Spleen (tissue), 11 donors: ENCODE data around the gene PARD3. TPM values are rescaled to one million over a fixed set of nuclear protein-coding genes. Genes with fewer than 3 reads are reported as not detected.

ENCODE experiments used
- DNase-seq: peaks from one replicate; pipeline ENCODE4 v3.0.0-alpha.2; 2020
- H3K27ac ChIP-seq, 8 donors: fragments of 200-600 bp; sonication (generic) in 7 of 8; 1 replicate in 4 of 8; 2 replicates in 4 of 8; pipeline versions ENCODE4 v1.5.0 to v1.8.0; 2016 to 2021; ENCODE audit warnings: inconsistent platforms in 4 of 8, mild to moderate bottlenecking in 4 of 8, moderate library complexity in 1 of 8
- H3K27me3 ChIP-seq, 7 donors: fragments of 200-600 bp; sonication (generic) in 6 of 7; replicated peaks in 1 of 7; 1 replicate in 4 of 7; 2 replicates in 3 of 7; pipeline versions ENCODE4 v1.5.0 to v1.8.0; 2016 to 2021; ENCODE audit warnings: inconsistent platforms in 3 of 7, mild to moderate bottlenecking in 1 of 7
- H3K36me3 ChIP-seq, 6 donors: fragments of 200-600 bp; sonication (generic) in 5 of 6; 1 replicate in 4 of 6; 2 replicates in 2 of 6; pipeline versions ENCODE4 v1.5.0 to v1.8.0; 2016 to 2021; ENCODE audit warnings: inconsistent platforms in 2 of 6
- H3K4me1 ChIP-seq, 6 donors: fragments of 200-600 bp; sonication (generic) in 5 of 6; 1 replicate in 3 of 6; 2 replicates in 3 of 6; pipeline versions ENCODE4 v1.5.0 to v1.8.0; 2016 to 2021; ENCODE audit warnings: inconsistent platforms in 3 of 6
- H3K4me3 ChIP-seq, 8 donors: fragments of 200-600 bp; sonication (generic) in 7 of 8; 1 replicate in 4 of 8; 2 replicates in 4 of 8; pipeline versions ENCODE4 v1.5.0 to v1.8.0; 2016 to 2021; ENCODE audit warnings: inconsistent platforms in 4 of 8, mild to moderate bottlenecking in 4 of 8, moderate library complexity in 2 of 8
- H3K9me3 ChIP-seq, 8 donors: fragments of 200-600 bp; sonication (generic) in 7 of 8; 1 replicate in 4 of 8; 2 replicates in 4 of 8; pipeline versions ENCODE4 v1.5.0 to v1.8.0; 2016 to 2021; ENCODE audit warnings: inconsistent platforms in 4 of 8
- POLR2A ChIP-seq, 3 donors: fragments of 450-650 bp; IDR thresholded peaks; one replicate each; pipeline ENCODE4 v1.5.1; 2017; ENCODE audit warnings: antibody characterized with exemption in 3 of 3, mild to moderate bottlenecking in 1 of 3
- POLR2AphosphoS5 ChIP-seq, 3 donors: sonication (generic); formaldehyde crosslinking; IDR thresholded peaks; one replicate each; pipeline ENCODE4 v1.5.1; 2017; ENCODE audit warnings: antibody characterized with exemption in 3 of 3
- WGBS, 5 donors: extraction: QIAGEN DNeasy Blood & Tissue Kit in 3 of 5; methylation state at CpG; one replicate each; pipeline versions ENCODE4 v1.1.5 to v1.1.7; 2013 to 2018; 5-methylcytosine and 5-hydroxymethylcytosine counted together
- intact Hi-C: fragments of 100-400 bp; cut with DNase I; formaldehyde crosslinking; loops from one replicate; pipeline ENCODE4 v1.15.0; 2023; ENCODE audit warnings: low total_unique reads
- polyA plus RNA-seq, 3 donors: library from polyadenylated mRNA; stranded (reverse); fragments of 200-250 nt; gene quantifications; one replicate each; pipeline ENCODE4 v1.2.1, GENCODE V29; 2013
- total RNA-seq, 7 donors: library from RNA; depleted of rRNA in 3 of 7; stranded (reverse); fragments of >200 nt in 3 of 7; fragmentation: NEBNext Ultra II Directional in 4 of 7; extraction: Animal tissue kit (Norgen Biotek cat#: 25700) in 4 of 7; gene quantifications; one replicate each; pipeline versions ENCODE4 v1.1.0 to v1.2.1, GENCODE V29; 2016 to 2021
- TF ChIP-seq, protein P1 (sequence below), 11 experiments: fragments of 200-600 bp in 7 of 11; fragments of 450-650 bp in 4 of 11; sonication (generic) in 4 of 11; IDR thresholded peaks in 8 of 11; conservative IDR thresholded peaks in 3 of 11; 1 replicate in 7 of 11; 2 replicates in 4 of 11; pipeline versions ENCODE4 v1.4.0 to v1.8.0; 2016 to 2021; ENCODE audit warnings: antibody characterized with exemption in 11 of 11, inconsistent platforms in 4 of 11, mild to moderate bottlenecking in 1 of 11
- donor health status: healthy with polysubstance abuse.
- donor health status: DM: no; HTN: no; CAD: no; lungs with moderate emphysema.
- donor health status: DM: no; HTN: no; CAD: no.
- donor health status: Bipolar disorder and iron deficiency.
- donor health status: healthy.
- donor health status: DM: no; HTN: no; CAD: no.
- donor health status: DM: yes; HTN: yes; CAD: no.

The PARD3 gene
- total and polyA plus RNA-seq, 10 donors, result 2.8 to 18.9 (median 10.8) TPM

DNA sequence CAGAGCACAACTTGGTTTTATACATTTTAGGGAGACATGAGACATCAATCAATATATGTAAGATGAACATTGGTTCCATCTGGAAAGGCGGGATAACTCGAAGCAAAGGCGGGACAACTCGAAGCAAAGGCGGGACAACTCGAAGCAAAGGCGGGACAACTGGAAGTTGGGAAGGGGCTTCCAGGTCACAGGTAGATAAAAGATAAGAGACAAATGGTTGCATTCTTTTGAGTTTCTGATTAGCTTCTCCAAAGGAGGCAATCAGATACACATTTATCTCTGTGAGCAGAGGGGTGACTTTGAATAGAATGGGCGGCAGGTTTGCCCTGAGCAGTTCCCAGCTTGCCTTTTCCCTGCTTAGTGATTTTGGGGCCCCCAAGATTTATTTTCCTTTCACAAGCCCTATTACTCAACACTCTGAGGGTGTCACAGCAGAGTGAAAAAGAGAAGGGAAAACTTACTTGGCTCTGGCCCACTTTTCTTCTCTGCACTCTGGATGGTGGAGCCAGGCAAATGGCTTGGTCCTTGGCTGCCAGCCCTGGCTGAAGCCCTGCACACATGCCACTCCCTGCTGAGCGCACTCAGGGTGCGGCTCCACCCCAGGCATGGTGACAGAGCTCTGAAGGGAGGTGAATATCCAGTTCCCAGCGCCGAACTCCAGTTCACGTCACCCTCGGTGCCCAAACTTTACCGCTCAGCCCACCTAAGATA lies 46.7 kb downstream of the PARD3 start:
- intact Hi-C loops, result no loop called here
- WGBS, 5 donors, result 81 to 87% (median 84%) methylated on average over 13 to 15 of the region's 15 CpGs
- no peaks in the 10 kb centered on the region for H3K27me3 ChIP-seq
- H3K9me3 ChIP-seq, result no peaks in the 10 kb centered on the region
- no peak overlapping the region for H3K4me3 ChIP-seq
- H3K36me3 ChIP-seq, result no peaks in the 10 kb centered on the region
- no peak overlapping the region for H3K27ac ChIP-seq
- DNase-seq, result no peak
- H3K4me1 ChIP-seq, result peaks cover 0 to 11% (median 0%) of the 10 kb centered on the region in 6 donors
- TF ChIP-seq, protein P1, sequence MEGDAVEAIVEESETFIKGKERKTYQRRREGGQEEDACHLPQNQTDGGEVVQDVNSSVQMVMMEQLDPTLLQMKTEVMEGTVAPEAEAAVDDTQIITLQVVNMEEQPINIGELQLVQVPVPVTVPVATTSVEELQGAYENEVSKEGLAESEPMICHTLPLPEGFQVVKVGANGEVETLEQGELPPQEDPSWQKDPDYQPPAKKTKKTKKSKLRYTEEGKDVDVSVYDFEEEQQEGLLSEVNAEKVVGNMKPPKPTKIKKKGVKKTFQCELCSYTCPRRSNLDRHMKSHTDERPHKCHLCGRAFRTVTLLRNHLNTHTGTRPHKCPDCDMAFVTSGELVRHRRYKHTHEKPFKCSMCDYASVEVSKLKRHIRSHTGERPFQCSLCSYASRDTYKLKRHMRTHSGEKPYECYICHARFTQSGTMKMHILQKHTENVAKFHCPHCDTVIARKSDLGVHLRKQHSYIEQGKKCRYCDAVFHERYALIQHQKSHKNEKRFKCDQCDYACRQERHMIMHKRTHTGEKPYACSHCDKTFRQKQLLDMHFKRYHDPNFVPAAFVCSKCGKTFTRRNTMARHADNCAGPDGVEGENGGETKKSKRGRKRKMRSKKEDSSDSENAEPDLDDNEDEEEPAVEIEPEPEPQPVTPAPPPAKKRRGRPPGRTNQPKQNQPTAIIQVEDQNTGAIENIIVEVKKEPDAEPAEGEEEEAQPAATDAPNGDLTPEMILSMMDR (IDR thresholded peaks at IDR 0.05 in 8 of 11, conservative IDR thresholded peaks at IDR 0.05 in 3 of 11), result no peak
- TF ChIP-seq POLR2AphosphoS5 (IDR thresholded peaks at IDR 0.05) (peak in 2 of 3 donors; percentile 42 to 45), POLR2A (IDR thresholded peaks at IDR 0.05) (no peak)

DNA sequence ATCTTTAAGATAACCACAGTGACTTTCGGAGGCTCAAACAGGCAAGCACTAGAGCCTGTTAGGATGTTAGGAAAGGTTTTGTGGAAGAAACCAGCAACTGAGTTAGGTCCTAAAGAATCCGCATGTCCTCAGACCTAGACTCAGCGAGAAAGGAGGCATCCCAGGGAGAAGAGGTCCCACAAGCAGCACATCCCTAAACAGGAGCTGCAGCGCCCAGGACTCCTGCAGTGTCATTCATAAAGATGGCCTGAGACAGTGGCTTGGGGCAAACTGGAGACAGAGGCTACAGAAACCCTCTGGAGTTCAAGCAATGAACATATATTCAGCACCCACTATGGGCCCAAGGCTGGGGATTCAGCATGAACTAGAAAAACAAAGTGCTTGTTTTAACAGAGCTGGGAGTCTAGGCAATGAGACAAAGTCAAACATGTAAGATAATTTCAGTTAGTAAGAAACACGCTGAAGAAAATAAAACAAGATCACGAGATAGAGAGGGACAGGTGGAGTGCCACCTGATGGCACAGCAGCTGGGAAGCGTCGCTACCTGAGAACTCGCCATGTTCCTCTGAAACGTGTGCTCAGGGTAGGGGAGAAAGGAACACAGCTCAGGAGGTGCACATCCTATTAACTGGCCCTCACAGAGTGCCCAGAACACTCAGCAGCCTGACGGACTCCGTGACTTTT lies 48.1 kb downstream of the PARD3 start:
- Histone ChIP-seq H3K9me3 (no peaks in the 10 kb centered on the region), H3K27ac (no peak overlapping the region), H3K4me3 (no peak overlapping the region), H3K36me3 (no peaks in the 10 kb centered on the region), H3K4me1 (peaks cover 0 to 11% (median 0%) of the 10 kb centered on the region in 6 donors), H3K27me3 (no peaks in the 10 kb centered on the region)
- 85 to 94% (median 92%) methylated on average over 12 of the region's 12 CpGs for WGBS, 5 donors
- TF ChIP-seq POLR2A (IDR thresholded peaks at IDR 0.05) (no peak), POLR2AphosphoS5 (IDR thresholded peaks at IDR 0.05) (no peak)
- TF ChIP-seq, protein P1 (IDR thresholded peaks at IDR 0.05 in 8 of 11, conservative IDR thresholded peaks at IDR 0.05 in 3 of 11), result no peak
- intact Hi-C loops, result no loop called here
- DNase-seq, result no peak

DNA sequence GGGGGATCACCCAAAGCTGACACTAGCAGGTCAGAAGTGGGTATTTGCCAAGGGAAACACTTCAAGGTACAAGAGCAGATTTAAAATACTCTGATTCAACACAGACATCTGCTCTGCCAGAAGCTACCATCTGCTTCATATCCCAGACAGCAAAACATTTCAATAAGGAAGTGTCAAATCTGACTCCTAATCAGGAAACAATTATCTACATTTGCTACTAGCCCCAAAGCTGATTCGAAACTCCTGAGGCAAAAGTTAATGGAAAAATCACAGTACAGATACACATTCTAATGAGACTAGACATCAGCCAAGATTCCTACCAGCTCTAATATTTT lies 48.9 kb downstream of the PARD3 start:
- DNase-seq, result no peak
- TF ChIP-seq, protein P1 (IDR thresholded peaks at IDR 0.05 in 8 of 11, conservative IDR thresholded peaks at IDR 0.05 in 3 of 11), result no peak

DNA sequence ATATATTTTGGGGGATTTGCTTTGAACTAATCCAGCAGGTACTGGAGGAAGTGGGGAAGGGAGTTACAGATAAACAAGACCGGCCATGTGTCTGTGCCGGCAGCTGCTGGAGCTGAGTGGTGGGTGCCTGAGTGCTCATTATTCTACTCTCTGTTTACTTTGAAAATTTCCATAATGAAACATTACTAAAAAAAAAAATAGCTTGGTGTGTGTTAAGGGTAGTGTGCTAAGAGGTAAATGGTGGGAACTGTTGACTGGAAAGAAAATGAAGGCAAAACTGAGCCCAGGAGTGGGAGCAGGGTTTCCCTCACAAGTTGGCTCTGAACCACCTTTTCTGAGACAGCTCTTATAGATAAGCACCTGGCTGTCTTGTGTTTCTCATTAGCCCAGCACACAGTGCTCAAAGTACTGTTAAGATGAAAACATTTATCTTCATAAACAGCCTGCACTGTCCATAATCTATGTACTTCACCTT lies 50.6 kb downstream of the PARD3 start:
- H3K4me1 ChIP-seq, result peaks cover 0 to 5% (median 0%) of the 10 kb centered on the region in 6 donors
- DNase-seq, result no peak

More for the DNA sequence above, 48.9 kb downstream of the PARD3 start:
- Histone ChIP-seq H3K36me3 (no peaks in the 10 kb centered on the region), H3K27ac (no peak overlapping the region), H3K4me1 (peaks cover 0 to 11% (median 0%) of the 10 kb centered on the region in 6 donors), H3K27me3 (no peaks in the 10 kb centered on the region), H3K4me3 (no peak overlapping the region), H3K9me3 (no peaks in the 10 kb centered on the region)
- 40 to 82% (median 68%) methylated on average over 1 of the region's 1 CpG for WGBS, 5 donors
- intact Hi-C loops, result no loop called here

More for the DNA sequence above, 50.6 kb downstream of the PARD3 start:
- Histone ChIP-seq H3K36me3 (no peaks in the 10 kb centered on the region), H3K27me3 (no peaks in the 10 kb centered on the region), H3K4me3 (no peak overlapping the region), H3K27ac (no peak overlapping the region), H3K9me3 (no peaks in the 10 kb centered on the region)
- intact Hi-C loops, result no loop called here
- TF ChIP-seq, protein P1 (IDR thresholded peaks at IDR 0.05 in 8 of 11, conservative IDR thresholded peaks at IDR 0.05 in 3 of 11), result no peak
- TF ChIP-seq POLR2AphosphoS5 (IDR thresholded peaks at IDR 0.05) (no peak), POLR2A (IDR thresholded peaks at IDR 0.05) (no peak)
- 93 to 98% (median 96%) methylated on average over 2 of the region's 2 CpGs for WGBS, 5 donors
